Mucosa of rectum (tissue), 2 donors: ENCODE results near the gene NKD2.

Experiments used
- H3K27ac ChIP-seq, 2 donors: one replicate each; pipeline ENCODE4 v1.7.0; 2013; ENCODE audit warnings: inconsistent platforms in 2 of 2, low read depth in 2 of 2, low read length in 2 of 2
- H3K27me3 ChIP-seq, 2 donors: one replicate each; pipeline ENCODE4 v1.7.0; 2013; ENCODE audit warnings: low read length in 2 of 2; ENCODE audit not compliant: control insufficient read depth in 2 of 2, insufficient read depth in 2 of 2
- H3K36me3 ChIP-seq, 2 donors: one replicate each; pipeline ENCODE4 v1.7.0; 2013; ENCODE audit warnings: low read length in 2 of 2; ENCODE audit not compliant: control insufficient read depth in 2 of 2, insufficient read depth in 2 of 2
- H3K4me1 ChIP-seq, 2 donors: one replicate each; pipeline ENCODE4 v1.7.0; 2013; ENCODE audit warnings: low read length in 2 of 2, mild to moderate bottlenecking in 1 of 2; ENCODE audit not compliant: control insufficient read depth in 2 of 2, insufficient read depth in 2 of 2
- H3K4me3 ChIP-seq, 2 donors: one replicate each; pipeline ENCODE4 v1.7.0; 2013; ENCODE audit warnings: low read length in 2 of 2
- H3K9ac ChIP-seq, 2 donors: one replicate each; pipeline ENCODE4 v1.7.0; 2013; ENCODE audit warnings: low read length in 2 of 2, low read depth in 1 of 2, mild to moderate bottlenecking in 1 of 2
- H3K9me3 ChIP-seq, 2 donors: one replicate each; pipeline ENCODE4 v1.7.0; 2013; ENCODE audit warnings: low read length in 2 of 2; ENCODE audit not compliant: control insufficient read depth in 2 of 2
- donor health status: healthy.
- donor health status: Normal muscosa, but diverticular disease.

NKD2 gene

GRCh38 chr5:1040571-1040970 lies 32.0 kb downstream of the NKD2 start:
- Histone ChIP-seq H3K27me3 (no peaks in the 10 kb centered on the region), H3K4me1 (no peaks in the 10 kb centered on the region), H3K36me3 (no peaks in the 10 kb centered on the region), H3K27ac (no peak overlapping the region), H3K9me3 (no peaks in the 10 kb centered on the region), H3K4me3 (no peak overlapping the region), H3K9ac (no peak overlapping the region)

GRCh38 chr5:1041225-1042143 lies 32.9 kb downstream of the NKD2 start:
- Histone ChIP-seq H3K4me1 (no peaks in the 10 kb centered on the region), H3K4me3 (no peak overlapping the region), H3K36me3 (no peaks in the 10 kb centered on the region), H3K27ac (no peak overlapping the region), H3K9me3 (no peaks in the 10 kb centered on the region), H3K9ac (no peak overlapping the region), H3K27me3 (no peaks in the 10 kb centered on the region)

GRCh38 chr5:1042626-1043025 lies 34.0 kb downstream of the NKD2 start:
- Histone ChIP-seq H3K36me3 (no peaks in the 10 kb centered on the region), H3K4me1 (no peaks in the 10 kb centered on the region), H3K9ac (no peak overlapping the region), H3K27me3 (no peaks in the 10 kb centered on the region), H3K9me3 (no peaks in the 10 kb centered on the region), H3K4me3 (no peak overlapping the region), H3K27ac (no peak overlapping the region)

GRCh38 chr5:1043327-1043726 lies 34.7 kb downstream of the NKD2 start:
- no peak overlapping the region for H3K9ac ChIP-seq
- no peaks in the 10 kb centered on the region for H3K9me3 ChIP-seq
- no peak overlapping the region for H3K27ac ChIP-seq
- H3K27me3 ChIP-seq, result no peaks in the 10 kb centered on the region
- no peak overlapping the region for H3K4me3 ChIP-seq
- no peaks in the 10 kb centered on the region for H3K4me1 ChIP-seq
- no peaks in the 10 kb centered on the region for H3K36me3 ChIP-seq

GRCh38 chr5:1044117-1044516 lies 35.5 kb downstream of the NKD2 start:
- H3K36me3 ChIP-seq, result no peaks in the 10 kb centered on the region

GRCh38 chr5:1045960-1046560 lies 37.5 kb downstream of the NKD2 start:
- H3K36me3 ChIP-seq, result peaks cover 0 to under 1% of the 10 kb centered on the region in 2 donors
- no peak overlapping the region for H3K4me3 ChIP-seq
- no peaks in the 10 kb centered on the region for H3K4me1 ChIP-seq
- H3K9me3 ChIP-seq, result no peaks in the 10 kb centered on the region
- no peaks in the 10 kb centered on the region for H3K27me3 ChIP-seq
- no peak overlapping the region for H3K9ac ChIP-seq
- H3K27ac ChIP-seq, result no peak overlapping the region

More at GRCh38 chr5:1044117-1044516, 35.5 kb downstream of the NKD2 start:
- no peak overlapping the region for H3K4me3 ChIP-seq
- H3K4me1 ChIP-seq, result no peaks in the 10 kb centered on the region
- no peaks in the 10 kb centered on the region for H3K9me3 ChIP-seq
- no peaks in the 10 kb centered on the region for H3K27me3 ChIP-seq
- H3K9ac ChIP-seq, result no peak overlapping the region
- H3K27ac ChIP-seq, result no peak overlapping the region

- no peaks in the 10 kb centered on the region for H3K9me3 ChIP-seq
- no peak overlapping the region for H3K9ac ChIP-seq
- no peaks in the 10 kb centered on the region for H3K4me1 ChIP-seq
These were observed 38.8 kb downstream of the NKD2 start for GRCh38 chr5:1047332-1047965.

GRCh38 chr5:1048162-1048721 lies 39.6 kb downstream of the NKD2 start:
- Histone ChIP-seq H3K27me3 (no peaks in the 10 kb centered on the region), H3K9ac (no peak overlapping the region), H3K4me3 (no peak overlapping the region), H3K9me3 (no peaks in the 10 kb centered on the region), H3K4me1 (no peaks in the 10 kb centered on the region), H3K27ac (no peak overlapping the region), H3K36me3 (peaks cover 14 to 21% of the 10 kb centered on the region in 2 donors)

More at GRCh38 chr5:1047332-1047965, 38.8 kb downstream of the NKD2 start:
- Histone ChIP-seq H3K27ac (no peak overlapping the region), H3K27me3 (no peaks in the 10 kb centered on the region), H3K36me3 (peaks cover 9 to 14% of the 10 kb centered on the region in 2 donors), H3K4me3 (no peak overlapping the region)

- H3K4me1 ChIP-seq, result no peaks in the 10 kb centered on the region
- no peak overlapping the region for H3K4me3 ChIP-seq
- no peak overlapping the region for H3K27ac ChIP-seq
- no peaks in the 10 kb centered on the region for H3K9me3 ChIP-seq
- peaks cover 18 to 22% of the 10 kb centered on the region in 2 donors for H3K36me3 ChIP-seq
- H3K9ac ChIP-seq, result no peak overlapping the region
- no peaks in the 10 kb centered on the region for H3K27me3 ChIP-seq
These were observed 40.5 kb downstream of the NKD2 start for GRCh38 chr5:1048861-1049838.
